Right lobe of liver (tissue), 4 donors: ENCODE measurements around the gene URB1.

Experiments
- CTCF ChIP-seq, 4 donors: fragments of 200-600 bp in 3 of 4; fragments of 450-650 bp in 1 of 4; IDR thresholded peaks; one replicate each; pipeline versions ENCODE4 v1.5.1 to v1.8.0; 2016 to 2022; ENCODE audit warnings: antibody characterized with exemption in 4 of 4, mild to moderate bottlenecking in 2 of 4
- POLR2A ChIP-seq: fragments of 450-650 bp; IDR thresholded peaks from one replicate; pipeline ENCODE4 v1.6.1; 2017; ENCODE audit warnings: antibody characterized with exemption, mild to moderate bottlenecking
- donor health status: DM: no; HTN: no; CAD: no.
- donor health status: DM: no; HTN: no; CAD: no.
- donor health status: DM: no; HTN: yes; CAD: no.

- no peak for TF ChIP-seq POLR2A
- TF ChIP-seq CTCF (IDR thresholded peaks at IDR 0.05), result no peak
These were observed 17.5 kb upstream of the URB1 start for GRCh38 chr21:32410291-32410690.
